GM10248 (cell line): ENCODE measurements around the gene ZNF763.
"Not testable (repeated sequence)": the region's sequence is repeated elsewhere in the genome, so short reads cannot be mapped to it uniquely, and the experiment has no call there.

Experiments
- CTCF ChIA-PET: fragments of 300-600 bp; sonication (Branson Sonifier 250); formaldehyde crosslinking; extraction: SDS; loops from one replicate; lab custom pipeline; 2021; ENCODE audit warnings: antibody characterized with exemption; lab: Yijun Ruan, JAX
- POLR2A ChIA-PET: fragments of 350-650 bp; sonication (Branson Sonifier 250); formaldehyde crosslinking; extraction: SDS; loops from one replicate; lab custom pipeline; 2020; ENCODE audit warnings: antibody characterized with exemption; lab: Yijun Ruan, JAX
- DNase-seq: peaks from one replicate; pipeline ENCODE4 v3.0.0; 2012; ENCODE audit errors: extremely low spot score
- TF ChIP-seq, protein P1 (sequence below): IDR thresholded peaks from 2 replicates; pipeline ENCODE4 v1.5.1; 2012; ENCODE audit warnings: mild to moderate bottlenecking, low read depth; ENCODE audit errors: extremely low read depth, missing control alignments, control extremely low read depth

ZNF763 gene

DNA sequence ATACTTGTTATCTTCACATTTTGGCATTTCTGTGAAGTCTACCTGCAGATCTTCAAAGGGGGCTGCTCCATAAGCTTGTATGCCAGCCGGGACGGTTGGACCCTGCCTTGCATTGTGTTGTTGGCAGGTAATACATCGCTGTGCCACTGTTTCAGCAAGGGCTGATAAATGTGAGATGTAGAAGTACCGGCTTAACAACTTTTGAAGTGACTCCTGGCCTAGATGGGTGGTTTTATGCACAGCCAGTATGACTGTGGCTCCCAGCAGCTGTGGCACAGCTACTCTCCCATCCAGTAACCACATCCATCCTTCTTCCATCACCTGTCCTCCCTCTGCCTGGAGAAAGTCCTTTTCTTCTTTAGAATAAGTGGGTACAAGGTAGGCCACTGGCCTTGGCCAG lies 20.2 kb upstream of the ZNF763 start:
- TF ChIP-seq, protein P1, sequence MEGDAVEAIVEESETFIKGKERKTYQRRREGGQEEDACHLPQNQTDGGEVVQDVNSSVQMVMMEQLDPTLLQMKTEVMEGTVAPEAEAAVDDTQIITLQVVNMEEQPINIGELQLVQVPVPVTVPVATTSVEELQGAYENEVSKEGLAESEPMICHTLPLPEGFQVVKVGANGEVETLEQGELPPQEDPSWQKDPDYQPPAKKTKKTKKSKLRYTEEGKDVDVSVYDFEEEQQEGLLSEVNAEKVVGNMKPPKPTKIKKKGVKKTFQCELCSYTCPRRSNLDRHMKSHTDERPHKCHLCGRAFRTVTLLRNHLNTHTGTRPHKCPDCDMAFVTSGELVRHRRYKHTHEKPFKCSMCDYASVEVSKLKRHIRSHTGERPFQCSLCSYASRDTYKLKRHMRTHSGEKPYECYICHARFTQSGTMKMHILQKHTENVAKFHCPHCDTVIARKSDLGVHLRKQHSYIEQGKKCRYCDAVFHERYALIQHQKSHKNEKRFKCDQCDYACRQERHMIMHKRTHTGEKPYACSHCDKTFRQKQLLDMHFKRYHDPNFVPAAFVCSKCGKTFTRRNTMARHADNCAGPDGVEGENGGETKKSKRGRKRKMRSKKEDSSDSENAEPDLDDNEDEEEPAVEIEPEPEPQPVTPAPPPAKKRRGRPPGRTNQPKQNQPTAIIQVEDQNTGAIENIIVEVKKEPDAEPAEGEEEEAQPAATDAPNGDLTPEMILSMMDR = no peak
- ChIA-PET POLR2A (no interaction called here), CTCF (interaction anchor here (2.8 to 3.1 kb wide), 2 partner anchors 20 to 21 kb away, joined by 10 to 11 read pairs; partner anchors contain the start of gene ZNF763)
- DNase-seq = no peak

GRCh38 chr19:11948646-11949045 lies 16.2 kb upstream of the ZNF763 start:
- CTCF ChIA-PET = interaction anchor here (1.5 kb wide), 1 partner anchor 15 kb away, joined by 4 read pairs; no protein-coding TSS in a partner anchor
- TF ChIP-seq, protein P1 = no peak
- POLR2A ChIA-PET = no interaction called here
- no peak for DNase-seq

DNA sequence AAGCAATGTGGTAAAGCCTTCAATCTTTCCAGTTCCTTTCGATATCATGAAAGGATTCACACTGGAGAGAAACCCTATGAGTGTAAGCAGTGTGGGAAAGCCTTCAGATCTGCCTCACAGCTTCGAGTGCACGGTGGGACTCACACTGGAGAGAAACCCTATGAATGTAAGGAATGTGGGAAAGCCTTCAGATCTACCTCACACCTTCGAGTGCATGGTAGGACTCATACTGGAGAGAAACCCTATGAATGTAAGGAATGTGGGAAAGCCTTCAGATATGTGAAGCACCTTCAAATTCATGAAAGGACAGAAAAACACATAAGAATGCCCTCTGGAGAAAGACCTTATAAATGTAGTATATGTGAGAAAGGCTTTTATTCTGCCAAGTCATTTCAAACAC lies 15.6 kb upstream of the ZNF763 start:
- CTCF ChIA-PET = interaction anchor here (1.5 kb wide), 1 partner anchor 14 kb away, joined by 4 read pairs; no protein-coding TSS in a partner anchor
- DNase-seq = no peak
- POLR2A ChIA-PET = no interaction called here

DNA sequence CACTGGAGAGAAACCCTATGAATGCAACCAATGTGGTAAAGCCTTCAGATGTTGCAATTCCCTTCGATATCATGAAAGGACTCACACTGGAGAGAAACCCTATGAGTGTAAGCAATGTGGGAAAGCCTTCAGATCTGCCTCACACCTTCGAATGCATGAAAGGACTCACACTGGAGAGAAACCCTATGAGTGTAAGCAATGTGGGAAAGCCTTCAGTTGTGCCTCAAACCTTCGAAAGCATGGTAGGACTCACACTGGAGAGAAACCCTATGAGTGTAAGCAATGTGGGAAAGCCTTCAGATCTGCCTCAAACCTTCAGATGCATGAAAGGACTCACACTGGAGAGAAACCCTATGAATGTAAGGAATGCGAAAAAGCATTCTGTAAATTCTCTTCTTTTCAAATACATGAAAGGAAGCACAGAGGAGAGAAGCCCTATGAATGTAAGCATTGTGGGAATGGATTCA lies 15.2 kb upstream of the ZNF763 start:
- CTCF ChIA-PET, DNase-seq, POLR2A ChIA-PET: not testable (repeated sequence)

More for the DNA sequence above, 15.6 kb upstream of the ZNF763 start:
- TF ChIP-seq, protein P1 = no peak

DNA sequence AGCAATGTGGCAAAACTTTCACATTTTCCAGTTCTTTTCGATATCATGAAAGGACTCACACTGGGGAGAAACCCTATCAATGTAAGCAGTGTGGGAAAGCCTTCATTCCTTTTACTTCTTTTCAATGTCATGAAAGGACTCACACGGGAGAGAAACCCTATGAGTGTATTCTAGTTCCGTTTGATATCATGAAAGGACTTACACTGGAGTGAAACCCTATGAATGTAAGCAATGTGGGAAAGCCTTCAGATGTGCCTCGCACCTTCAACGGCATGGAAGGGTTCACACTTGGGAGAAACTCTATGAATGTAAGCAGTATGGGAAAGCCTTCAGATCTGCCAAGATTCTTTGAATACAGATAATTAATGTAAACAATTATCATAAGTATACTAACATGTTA lies 14.5 kb upstream of the ZNF763 start:
- TF ChIP-seq, protein P1 = no peak
- DNase-seq = no peak
- CTCF ChIA-PET = no interaction called here
- POLR2A ChIA-PET = no interaction called here

DNA sequence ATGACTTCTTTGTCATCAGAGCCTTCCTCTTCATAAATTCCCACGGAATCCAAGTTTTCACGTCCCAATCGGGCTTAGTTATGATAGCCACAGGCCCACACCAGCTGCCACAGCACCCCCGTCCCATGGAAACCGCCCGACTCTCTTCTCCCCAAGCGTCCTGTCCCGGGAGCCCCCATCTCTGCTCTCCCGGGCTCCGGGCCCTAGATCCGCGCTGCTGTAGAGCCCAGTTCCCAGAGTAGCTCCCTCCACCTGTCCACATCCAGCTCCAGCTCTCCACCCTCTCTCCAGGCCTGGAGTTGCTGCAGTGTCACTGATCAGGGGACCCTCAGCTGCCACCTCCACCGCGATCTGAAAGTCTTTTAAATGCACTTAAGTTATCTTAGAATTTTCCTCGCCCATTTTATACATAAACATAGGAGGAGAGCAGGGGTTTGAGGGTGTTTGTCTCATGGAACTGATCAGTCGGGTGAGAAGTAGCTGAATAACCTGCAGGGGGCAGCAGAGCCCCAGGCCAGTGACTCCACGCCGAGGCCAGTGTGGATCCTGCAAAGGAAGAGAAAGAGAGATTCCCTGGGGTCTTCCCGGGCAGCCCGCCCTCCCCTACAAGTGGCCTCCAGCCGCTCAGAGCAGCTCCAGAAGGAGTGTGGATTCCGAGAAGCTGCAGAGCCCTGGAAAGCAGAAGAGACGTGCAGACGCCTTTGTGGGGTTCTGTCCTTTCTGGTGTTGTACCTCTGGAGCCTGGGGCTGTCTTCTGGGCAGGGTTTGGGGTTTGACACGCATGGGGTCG lies 1.1 kb upstream of the ZNF763 start:
- ChIA-PET CTCF (interaction anchor here (0.7 to 5.9 kb wide), 39 partner anchors 9 to 703 kb away, joined by 3 to 111 read pairs (median 5); partner anchors contain the start of genes MAN2B1, WDR83, ZNF136 and ZNF20), POLR2A (interaction anchor here (0.6 to 2.3 kb wide), 3 partner anchors 24 to 430 kb away, joined by 3 to 12 read pairs (median 5); partner anchors contain the start of gene ZNF442)

More for the DNA sequence above, 1.1 kb upstream of the ZNF763 start:
- peak; percentile 76 for DNase-seq
- TF ChIP-seq, protein P1 = peak; percentile 83
